ENCODE data around the gene YWHAE. TPM values are rescaled to one million over a fixed set of nuclear protein-coding genes. Genes with fewer than 3 reads are reported as not detected.
"Not testable (repeated sequence)": the region's sequence is repeated elsewhere in the genome, so short reads cannot be mapped to it uniquely, and the experiment has no call there.

Gene YWHAE
- total RNA-seq, 1 donor: 192 TPM

- no peak for DNase-seq (ENCODE audit: low read depth in 2 of 3, low spot score in 2 of 3)
These were observed 59.7 kb downstream of the YWHAE start for GRCh38 chr17:1340371-1340770.

- peak in 2 of 3 donors; percentile 41 to 82 for DNase-seq (ENCODE audit: low read depth in 2 of 3, low spot score in 2 of 3)
These were observed 68.3 kb downstream of the YWHAE start for GRCh38 chr17:1331708-1332107.

- DNase-seq (ENCODE audit: low read depth in 2 of 3, low spot score in 2 of 3): no peak
These were observed 70.2 kb downstream of the YWHAE start for GRCh38 chr17:1329745-1330343.

GRCh38 chr17:1328437-1328836 lies 71.6 kb downstream of the YWHAE start:
- DNase-seq (ENCODE audit: low read depth in 2 of 3, low spot score in 2 of 3): no peak

- DNase-seq (ENCODE audit: low read depth in 2 of 3, low spot score in 2 of 3): no peak
These were observed 74.3 kb downstream of the YWHAE start for GRCh38 chr17:1325766-1326165.

- no peak for DNase-seq (ENCODE audit: low read depth in 2 of 3, low spot score in 2 of 3)
These were observed 75.7 kb downstream of the YWHAE start for GRCh38 chr17:1324201-1324771.

- DNase-seq (ENCODE audit: low read depth in 2 of 3, low spot score in 2 of 3): no peak
These were observed 76.7 kb downstream of the YWHAE start for GRCh38 chr17:1323336-1323735.

- no peak for DNase-seq (ENCODE audit: low read depth in 2 of 3, low spot score in 2 of 3)
These were observed 77.5 kb downstream of the YWHAE start for GRCh38 chr17:1322480-1322879.

- peak in 1 of 3 donors; percentile 31 for DNase-seq (ENCODE audit: low read depth in 2 of 3, low spot score in 2 of 3)
These were observed 78.0 kb downstream of the YWHAE start for GRCh38 chr17:1322014-1322428.

- no peak for DNase-seq (ENCODE audit: low read depth in 2 of 3, low spot score in 2 of 3)
These were observed 84.1 kb downstream of the YWHAE start for GRCh38 chr17:1315891-1316403.

GRCh38 chr17:1315409-1315808 lies 84.6 kb downstream of the YWHAE start:
- no peak for DNase-seq (ENCODE audit: low read depth in 2 of 3, low spot score in 2 of 3)

- DNase-seq (ENCODE audit: low read depth in 2 of 3, low spot score in 2 of 3): no peak
These were observed 86.6 kb downstream of the YWHAE start for GRCh38 chr17:1313270-1314005.

- DNase-seq (ENCODE audit: low read depth in 2 of 3, low spot score in 2 of 3): peak in 1 of 3 donors; percentile 30
These were observed 87.7 kb downstream of the YWHAE start for GRCh38 chr17:1312261-1312870.

- not testable (repeated sequence) for DNase-seq (ENCODE audit: low read depth in 2 of 3, low spot score in 2 of 3)
These were observed 92.2 kb downstream of the YWHAE start for GRCh38 chr17:1307829-1308228.

GRCh38 chr17:1304962-1305563 lies 95.0 kb downstream of the YWHAE start:
- DNase-seq (ENCODE audit: low read depth in 2 of 3, low spot score in 2 of 3): no peak

- no peak for DNase-seq (ENCODE audit: low read depth in 2 of 3, low spot score in 2 of 3)
These were observed 95.5 kb downstream of the YWHAE start for GRCh38 chr17:1304522-1304921.

- DNase-seq (ENCODE audit: low read depth in 2 of 3, low spot score in 2 of 3): no peak
These were observed 97.3 kb downstream of the YWHAE start for GRCh38 chr17:1302761-1303160.

- no peak for DNase-seq (ENCODE audit: low read depth in 2 of 3, low spot score in 2 of 3)
These were observed 98.5 kb downstream of the YWHAE start for GRCh38 chr17:1301546-1301945.

- DNase-seq (ENCODE audit: low read depth in 2 of 3, low spot score in 2 of 3): no peak
These were observed 99.6 kb downstream of the YWHAE start for GRCh38 chr17:1300371-1300905.

- no peak for DNase-seq (ENCODE audit: low read depth in 2 of 3, low spot score in 2 of 3)
These were observed 100.3 kb downstream of the YWHAE start for GRCh38 chr17:1299552-1300370.

Measured in hematopoietic multipotent progenitor cell (in vitro differentiated cells).